Neuron (in vitro differentiated cells): ENCODE data around the gene LIG3.

ENCODE experiments used
- H2AFZ ChIP-seq: one replicate; pipeline ENCODE4 v1.6.1; 2013; ENCODE audit warnings: low read depth, mild to moderate bottlenecking, inconsistent platforms, low read length, moderate library complexity
- H3K27me3 ChIP-seq: one replicate; pipeline ENCODE4 v1.6.1; 2013; ENCODE audit warnings: low read length; ENCODE audit not compliant: insufficient read depth
- H3K36me3 ChIP-seq: one replicate; pipeline ENCODE4 v1.6.1; 2013; ENCODE audit warnings: low read length; ENCODE audit not compliant: insufficient read depth
- H3K4me1 ChIP-seq: one replicate; pipeline ENCODE4 v1.6.1; 2013; ENCODE audit warnings: low read length; ENCODE audit not compliant: insufficient read depth
- H3K4me3 ChIP-seq: 2 replicates; pipeline ENCODE4 v1.5.1; 2013; ENCODE audit warnings: mild to moderate bottlenecking, low read length, moderate library complexity
- H3K9me3 ChIP-seq: one replicate; pipeline ENCODE4 v1.6.1; 2013; ENCODE audit warnings: low read length

The LIG3 gene

GRCh38 chr17:35052780-35053179, 72.5 kb downstream of the LIG3 start:
- Histone ChIP-seq H3K4me3 (no peak overlapping the region), H3K4me1 (peaks cover 3% of the 10 kb centered on the region), H3K9me3 (no peaks in the 10 kb centered on the region), H2AFZ (no peak overlapping the region), H3K36me3 (no peaks in the 10 kb centered on the region), H3K27me3 (no peaks in the 10 kb centered on the region)

- Histone ChIP-seq H2AFZ (no peak overlapping the region), H3K9me3 (no peaks in the 10 kb centered on the region), H3K4me3 (no peak overlapping the region), H3K36me3 (no peaks in the 10 kb centered on the region), H3K4me1 (peaks cover 3% of the 10 kb centered on the region), H3K27me3 (no peaks in the 10 kb centered on the region)
Observed at GRCh38 chr17:35053204-35053603, 72.9 kb downstream of the LIG3 start.

- H2AFZ ChIP-seq: no peak overlapping the region
- H3K4me1 ChIP-seq: peaks cover 3% of the 10 kb centered on the region
- no peak overlapping the region for H3K4me3 ChIP-seq
- no peaks in the 10 kb centered on the region for H3K9me3 ChIP-seq
- no peaks in the 10 kb centered on the region for H3K36me3 ChIP-seq
- H3K27me3 ChIP-seq: no peaks in the 10 kb centered on the region
Observed at GRCh38 chr17:35056013-35056412, 75.7 kb downstream of the LIG3 start.

- Histone ChIP-seq H3K9me3 (no peaks in the 10 kb centered on the region), H3K36me3 (no peaks in the 10 kb centered on the region), H3K27me3 (no peaks in the 10 kb centered on the region), H2AFZ (no peak overlapping the region), H3K4me1 (peaks cover under 1% of the 10 kb centered on the region), H3K4me3 (no peak overlapping the region)
Observed at GRCh38 chr17:35057332-35057915, 77.1 kb downstream of the LIG3 start.
